Neural progenitor cell (in vitro differentiated cells): ENCODE results near the gene RAD51B. TPM values are rescaled to one million over a fixed set of nuclear protein-coding genes. Genes with fewer than 3 reads are reported as not detected.

Experiments
- DNase-seq: peaks from one replicate; pipeline ENCODE4 v3.0.0-alpha.2; 2016; ENCODE audit warnings: low spot score
- H2AFZ ChIP-seq: fragments of 200-600 bp; sonication (generic); replicated peaks from 2 replicates; pipeline ENCODE4 v1.6.1; 2016; ENCODE audit warnings: antibody characterized with exemption
- H3F3A ChIP-seq: fragments of 200-600 bp; sonication (generic); 2 replicates; pipeline ENCODE4 v1.6.1; 2016; ENCODE audit warnings: antibody characterized with exemption, low read depth
- H3K27ac ChIP-seq: fragments of 200-600 bp; sonication (generic); 2 replicates; pipeline ENCODE4 v1.5.1; 2016; ENCODE audit warnings: mild to moderate bottlenecking
- H3K27me3 ChIP-seq: fragments of 200-600 bp; sonication (generic); 2 replicates; pipeline ENCODE4 v1.6.1; 2016; ENCODE audit warnings: mild to moderate bottlenecking, moderate library complexity
- H3K36me3 ChIP-seq: fragments of 200-600 bp; sonication (generic); 2 replicates; pipeline ENCODE4 v1.5.1; 2016
- H3K4me1 ChIP-seq: fragments of 200-600 bp; sonication (generic); 2 replicates; pipeline ENCODE4 v1.6.1; 2016; ENCODE audit warnings: mixed run types
- H3K4me2 ChIP-seq: fragments of 200-600 bp; sonication (generic); 2 replicates; pipeline ENCODE4 v1.6.1; 2016
- H3K4me3 ChIP-seq: fragments of 200-600 bp; sonication (generic); 2 replicates; pipeline ENCODE4 v1.5.1; 2016
- H3K79me2 ChIP-seq: fragments of 200-600 bp; sonication (generic); 2 replicates; pipeline ENCODE4 v1.6.1; 2016; ENCODE audit warnings: low read depth
- H3K9ac ChIP-seq: fragments of 200-600 bp; sonication (generic); 2 replicates; pipeline ENCODE4 v1.6.1; 2016
- H3K9me3 ChIP-seq: fragments of 200-600 bp; sonication (generic); 2 replicates; pipeline ENCODE4 v1.5.1; 2016; ENCODE audit warnings: low read depth
- H4K20me1 ChIP-seq: fragments of 200-600 bp; sonication (generic); 2 replicates; pipeline ENCODE4 v1.6.1; 2016; ENCODE audit warnings: low read depth
- H3K27ac Mint-ChIP-seq: 3 replicates; pipeline ENCODE4 v1.8.0; 2021; ENCODE audit warnings: mixed read lengths
- H3K27me3 Mint-ChIP-seq: 2 replicates; pipeline ENCODE4 v1.8.0; 2022; ENCODE audit warnings: low read depth, mild to moderate bottlenecking, inconsistent platforms, moderate library complexity, mixed read lengths; ENCODE audit not compliant: insufficient read depth
- H3K36me3 Mint-ChIP-seq: 3 replicates; pipeline ENCODE4 v1.8.0; 2021; ENCODE audit warnings: mixed read lengths
- H3K4me1 Mint-ChIP-seq: 3 replicates; pipeline ENCODE4 v1.8.0; 2021; ENCODE audit warnings: mixed read lengths
- H3K4me3 Mint-ChIP-seq: 3 replicates; pipeline ENCODE4 v1.8.0; 2021; ENCODE audit warnings: mild to moderate bottlenecking, moderate library complexity, mixed read lengths
- H3K9me3 Mint-ChIP-seq: 3 replicates; pipeline ENCODE4 v1.8.0; 2020; ENCODE audit warnings: mixed read lengths
- EZH2 ChIP-seq: fragments of 200-600 bp; sonication (generic); IDR thresholded peaks from 2 replicates; pipeline ENCODE4 v1.6.1; 2017; ENCODE audit warnings: antibody characterized with exemption, mild to moderate bottlenecking, moderate library complexity
- EZH2phosphoT487 ChIP-seq: fragments of 200-600 bp; sonication (generic); IDR thresholded peaks from 2 replicates; pipeline ENCODE4 v1.6.1; 2017; ENCODE audit warnings: antibody characterized with exemption
- total RNA-seq: library from RNA; depleted of rRNA; stranded (reverse); fragments of >200 nt; gene quantifications from 2 replicates; pipeline ENCODE4 v1.2.3, GENCODE V29; 2015; ENCODE audit warnings: low replicate concordance
- TF ChIP-seq, protein P1 (sequence below): fragments of 200-600 bp; sonication (generic); IDR thresholded peaks from 2 replicates; pipeline ENCODE4 v1.5.1; 2017; ENCODE audit warnings: antibody characterized with exemption, mild to moderate bottlenecking

The RAD51B gene
- total RNA-seq, 1 donor from 2014 or later = 50.5 TPM

DNA sequence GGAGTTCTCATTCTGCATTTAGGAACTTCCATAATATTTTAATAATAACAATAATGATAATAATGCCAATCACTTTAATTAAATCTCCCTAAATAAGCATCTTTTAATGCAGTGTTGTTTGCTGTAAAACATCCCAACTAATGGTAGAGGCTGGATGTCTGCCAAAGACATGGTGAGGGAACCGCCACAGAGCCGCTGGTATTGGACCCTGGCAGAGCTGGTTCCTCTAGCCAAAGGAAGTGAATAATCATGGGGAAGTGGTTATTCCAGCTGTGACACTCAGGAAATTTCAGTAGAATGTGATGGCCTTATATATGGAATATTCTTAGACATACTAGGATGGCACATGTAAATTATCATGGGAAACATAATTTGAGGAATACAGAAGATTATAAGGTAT is 490.0 kb downstream of the RAD51B start:
- no peak overlapping the region for H3K4me2 ChIP-seq
- H3K27ac ChIP-seq = no peak overlapping the region
- H3K9me3 ChIP-seq = no peaks in the 10 kb centered on the region
- no peaks in the 10 kb centered on the region for H3K36me3 ChIP-seq
- H3K27me3 Mint-ChIP-seq = peaks cover 3% of the 10 kb centered on the region
- no peaks in the 10 kb centered on the region for H3K27me3 ChIP-seq
- H3F3A ChIP-seq = peaks cover 5% of the 10 kb centered on the region
- H2AFZ ChIP-seq = no peak overlapping the region
- H3K9me3 Mint-ChIP-seq = no peaks in the 10 kb centered on the region
- no peak overlapping the region for H3K27ac Mint-ChIP-seq
- TF ChIP-seq EZH2 = no peak
- TF ChIP-seq EZH2phosphoT487 = no peak
- TF ChIP-seq, protein P1, sequence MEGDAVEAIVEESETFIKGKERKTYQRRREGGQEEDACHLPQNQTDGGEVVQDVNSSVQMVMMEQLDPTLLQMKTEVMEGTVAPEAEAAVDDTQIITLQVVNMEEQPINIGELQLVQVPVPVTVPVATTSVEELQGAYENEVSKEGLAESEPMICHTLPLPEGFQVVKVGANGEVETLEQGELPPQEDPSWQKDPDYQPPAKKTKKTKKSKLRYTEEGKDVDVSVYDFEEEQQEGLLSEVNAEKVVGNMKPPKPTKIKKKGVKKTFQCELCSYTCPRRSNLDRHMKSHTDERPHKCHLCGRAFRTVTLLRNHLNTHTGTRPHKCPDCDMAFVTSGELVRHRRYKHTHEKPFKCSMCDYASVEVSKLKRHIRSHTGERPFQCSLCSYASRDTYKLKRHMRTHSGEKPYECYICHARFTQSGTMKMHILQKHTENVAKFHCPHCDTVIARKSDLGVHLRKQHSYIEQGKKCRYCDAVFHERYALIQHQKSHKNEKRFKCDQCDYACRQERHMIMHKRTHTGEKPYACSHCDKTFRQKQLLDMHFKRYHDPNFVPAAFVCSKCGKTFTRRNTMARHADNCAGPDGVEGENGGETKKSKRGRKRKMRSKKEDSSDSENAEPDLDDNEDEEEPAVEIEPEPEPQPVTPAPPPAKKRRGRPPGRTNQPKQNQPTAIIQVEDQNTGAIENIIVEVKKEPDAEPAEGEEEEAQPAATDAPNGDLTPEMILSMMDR = no peak
- DNase-seq = no peak
- no peaks in the 10 kb centered on the region for H3K79me2 ChIP-seq
- no peaks in the 10 kb centered on the region for H4K20me1 ChIP-seq
- peaks cover 7% of the 10 kb centered on the region for H3K36me3 Mint-ChIP-seq
- H3K4me1 Mint-ChIP-seq = peaks cover 46% of the 10 kb centered on the region
- peaks cover 44% of the 10 kb centered on the region for H3K4me1 ChIP-seq
- H3K9ac ChIP-seq = no peak overlapping the region
- no peak overlapping the region for H3K4me3 Mint-ChIP-seq
- no peak overlapping the region for H3K4me3 ChIP-seq

DNA sequence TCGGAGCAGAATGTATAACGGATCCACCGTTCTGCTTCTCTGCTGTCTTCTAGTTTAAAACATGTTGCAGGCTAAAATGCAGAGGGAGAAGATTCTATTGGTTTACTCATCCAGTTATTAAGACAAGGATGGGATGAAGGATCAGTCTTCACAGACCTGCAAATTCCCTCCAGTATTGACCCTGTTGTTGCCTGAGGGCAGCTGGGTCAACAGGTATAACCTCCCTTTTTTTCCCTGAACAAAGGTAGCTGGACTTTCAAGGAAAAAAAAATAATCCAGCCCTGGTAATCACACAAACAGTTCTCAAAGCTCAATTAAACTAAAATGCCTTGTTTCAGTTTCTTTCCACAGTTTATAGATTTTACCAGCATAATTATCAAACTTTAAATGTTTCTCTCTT is 492.7 kb downstream of the RAD51B start:
- Mint-ChIP-seq H3K36me3 (peaks cover 11% of the 10 kb centered on the region), H3K27me3 (peaks cover 3% of the 10 kb centered on the region), H3K4me3 (no peak overlapping the region), H3K9me3 (no peaks in the 10 kb centered on the region), H3K27ac (no peak overlapping the region), H3K4me1 (peaks cover 43% of the 10 kb centered on the region)
- Histone ChIP-seq H3K4me2 (no peak overlapping the region), H3K36me3 (no peaks in the 10 kb centered on the region), H3K9me3 (no peaks in the 10 kb centered on the region), H3K27ac (no peak overlapping the region), H3K79me2 (no peaks in the 10 kb centered on the region), H2AFZ (no peak overlapping the region), H3K4me3 (no peak overlapping the region), H3K27me3 (no peaks in the 10 kb centered on the region), H3K9ac (no peak overlapping the region), H4K20me1 (no peaks in the 10 kb centered on the region), H3K4me1 (peaks cover 50% of the 10 kb centered on the region), H3F3A (peaks cover 5% of the 10 kb centered on the region)
- no peak for DNase-seq
- TF ChIP-seq, protein P1 = no peak
- TF ChIP-seq EZH2 = no peak
- TF ChIP-seq EZH2phosphoT487 = no peak

DNA sequence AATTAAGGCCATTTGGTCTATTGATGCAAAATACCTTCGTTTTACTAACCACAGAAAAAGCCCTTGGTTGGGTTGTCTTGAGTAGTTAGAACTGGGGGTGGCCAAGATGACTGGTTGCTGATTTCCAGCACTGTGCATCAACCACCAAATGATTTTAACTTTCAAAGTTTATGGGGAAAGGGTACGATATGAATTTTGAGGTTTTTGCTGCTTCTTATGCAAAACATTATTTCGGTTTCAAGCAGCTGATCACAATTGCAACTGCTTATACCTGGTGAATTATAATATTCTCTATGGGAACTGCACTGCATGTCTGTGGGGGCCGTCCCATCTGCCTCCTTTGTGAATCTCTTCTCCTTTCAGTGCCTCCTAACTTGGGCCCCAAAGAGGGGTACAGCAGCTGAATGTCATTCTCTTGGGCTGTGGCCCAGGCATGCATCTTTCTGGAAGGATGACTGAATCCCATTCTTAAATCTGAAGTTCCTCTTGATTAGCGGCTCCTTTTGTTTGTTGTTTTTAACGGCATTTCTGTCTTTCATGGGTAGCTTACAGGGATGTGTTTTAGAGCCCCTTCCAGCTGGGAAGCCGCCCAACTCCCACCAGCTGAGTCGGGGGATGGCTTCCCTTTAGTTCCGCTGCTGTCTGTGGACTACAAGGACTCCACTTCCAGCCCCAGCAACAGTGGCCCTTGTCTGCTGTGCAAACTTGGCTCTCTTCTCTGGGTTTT is 493.5 kb downstream of the RAD51B start:
- peaks cover 45% of the 10 kb centered on the region for H3K4me1 Mint-ChIP-seq
- peak; percentile 32 for DNase-seq
- H3K79me2 ChIP-seq = no peaks in the 10 kb centered on the region
- H3K27me3 ChIP-seq = no peaks in the 10 kb centered on the region
- H2AFZ ChIP-seq = no peak overlapping the region
- H3K27ac Mint-ChIP-seq = no peak overlapping the region
- peaks cover 42% of the 10 kb centered on the region for H3K4me1 ChIP-seq
- H3K36me3 Mint-ChIP-seq = peaks cover 15% of the 10 kb centered on the region
- H3F3A ChIP-seq = peaks cover 5% of the 10 kb centered on the region
- no peaks in the 10 kb centered on the region for H3K9me3 ChIP-seq
- H4K20me1 ChIP-seq = no peaks in the 10 kb centered on the region
- TF ChIP-seq, protein P1 = no peak
- TF ChIP-seq EZH2 (no peak), EZH2phosphoT487 (no peak)
- H3K4me3 Mint-ChIP-seq = peak overlapping the region; percentile 34
- no peak overlapping the region for H3K27ac ChIP-seq
- H3K36me3 ChIP-seq = no peaks in the 10 kb centered on the region
- peaks cover 3% of the 10 kb centered on the region for H3K27me3 Mint-ChIP-seq
- peak overlapping the region; percentile 52 for H3K4me2 ChIP-seq
- no peaks in the 10 kb centered on the region for H3K9me3 Mint-ChIP-seq
- no peak overlapping the region for H3K9ac ChIP-seq
- H3K4me3 ChIP-seq = no peak overlapping the region
